ENCODE measurements around the gene TMEM238L. TPM values are rescaled to one million over a fixed set of nuclear protein-coding genes. Genes with fewer than 3 reads are reported as not detected.

The TMEM238L gene
- total RNA-seq, 1 donor from 2014 or later: not detected

- intact Hi-C loops (cut with micrococcal nuclease): no loop called here
Measured at GRCh38 chr17:10775740-10776356, 28.1 kb downstream of the TMEM238L start.

DNA sequence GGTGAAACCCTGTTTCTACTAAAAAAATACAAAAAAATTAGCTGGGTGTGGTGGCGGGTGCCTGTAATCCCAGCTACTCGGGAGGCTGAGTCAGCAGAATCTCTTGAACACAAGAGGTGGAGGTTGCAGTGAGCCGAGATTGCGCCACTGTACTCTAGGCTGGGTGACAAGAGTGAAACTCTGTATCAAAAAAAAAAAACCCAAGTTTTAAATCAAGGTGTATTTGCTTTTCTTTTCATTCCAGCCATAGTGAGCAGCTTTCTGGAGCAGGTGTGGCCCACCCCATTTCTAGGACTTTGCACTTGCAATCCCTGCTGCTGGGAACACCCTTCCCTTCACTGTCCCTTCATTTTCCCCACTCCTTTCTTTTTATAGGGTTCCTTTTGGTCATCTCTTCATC is 28.8 kb downstream of the TMEM238L start:
- intact Hi-C loops (cut with micrococcal nuclease): no loop called here

- intact Hi-C loops (cut with micrococcal nuclease): no loop called here
Measured at GRCh38 chr17:10773391-10773790, 30.5 kb downstream of the TMEM238L start.

GRCh38 chr17:10772425-10773380 is 31.2 kb downstream of the TMEM238L start:
- intact Hi-C loops (cut with micrococcal nuclease): loop anchor here (1.0 kb wide), 1 partner anchor 73 kb away; no protein-coding TSS in a partner anchor

- intact Hi-C loops (cut with micrococcal nuclease): no loop called here
Measured at GRCh38 chr17:10771148-10771547, 32.8 kb downstream of the TMEM238L start.

- intact Hi-C loops (cut with micrococcal nuclease): no loop called here
Measured at GRCh38 chr17:10769840-10770239, 34.1 kb downstream of the TMEM238L start.

GRCh38 chr17:10768750-10769251 is 35.1 kb downstream of the TMEM238L start:
- intact Hi-C loops (cut with micrococcal nuclease): no loop called here

DNA sequence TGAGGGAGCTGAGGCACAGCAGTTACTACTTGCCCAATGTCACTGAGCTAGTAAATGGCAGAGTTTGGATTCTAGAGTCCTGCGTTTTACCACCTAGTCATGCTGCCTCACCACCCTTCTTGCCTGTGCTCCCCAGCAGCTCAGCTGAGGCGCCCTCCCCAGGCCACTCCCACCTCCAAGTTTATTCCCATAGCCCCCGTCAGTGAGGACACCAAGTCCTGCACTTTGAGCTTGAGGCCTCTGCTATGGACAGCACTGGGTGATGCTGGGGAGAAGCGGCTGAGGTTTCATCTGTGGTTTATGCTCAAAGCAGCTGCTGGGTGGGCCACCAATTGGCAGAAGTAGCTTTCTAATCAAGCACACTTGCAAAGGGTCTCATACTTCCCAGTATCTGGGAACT is 36.7 kb downstream of the TMEM238L start:
- intact Hi-C loops (cut with micrococcal nuclease): no loop called here

GRCh38 chr17:10762037-10762436 is 41.9 kb downstream of the TMEM238L start:
- intact Hi-C loops (cut with micrococcal nuclease): no loop called here

GRCh38 chr17:10761281-10761680 is 42.6 kb downstream of the TMEM238L start:
- intact Hi-C loops (cut with micrococcal nuclease): no loop called here

- intact Hi-C loops (cut with micrococcal nuclease): no loop called here
Measured at GRCh38 chr17:10758062-10758461, 45.8 kb downstream of the TMEM238L start.

DNA sequence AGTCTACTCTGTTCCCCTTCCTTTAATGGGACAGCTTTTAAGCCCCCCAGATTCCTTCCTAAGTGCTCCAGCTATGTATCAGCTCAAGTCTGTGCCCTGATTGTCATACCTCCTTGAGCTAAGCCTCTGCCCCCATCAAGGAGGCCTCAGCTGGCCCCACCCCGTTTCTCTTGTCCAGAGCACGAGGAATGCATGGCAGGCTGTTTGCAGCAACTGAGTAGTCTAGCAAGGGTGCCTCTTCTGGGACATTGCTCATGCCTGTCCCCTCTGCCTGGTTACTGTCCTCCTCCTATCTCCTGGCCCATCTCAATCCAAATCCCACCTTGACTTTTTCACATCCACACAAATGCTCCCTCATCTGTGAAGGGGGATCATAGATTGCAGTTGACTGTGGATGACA is 46.3 kb downstream of the TMEM238L start:
- intact Hi-C loops (cut with micrococcal nuclease): no loop called here

DNA sequence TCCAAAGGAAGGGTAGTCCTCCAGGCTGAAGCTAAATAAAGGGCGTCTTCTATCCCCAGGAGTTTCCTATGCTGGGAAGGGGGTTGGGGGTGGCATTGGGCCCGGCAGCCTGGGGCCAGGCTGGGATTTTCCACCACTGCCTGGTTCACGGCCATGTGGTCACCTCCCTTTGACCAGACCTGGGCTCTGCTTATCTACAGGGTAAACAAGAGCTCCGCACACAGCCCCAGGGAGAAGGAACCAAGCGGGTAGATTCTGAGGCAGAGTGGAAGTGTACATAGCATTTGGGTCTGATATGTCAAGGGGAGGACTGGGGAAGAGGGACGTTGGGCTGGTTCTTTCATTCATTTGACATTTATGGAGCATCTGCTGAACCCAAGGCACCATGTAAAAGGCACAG is 46.8 kb downstream of the TMEM238L start:
- intact Hi-C loops (cut with micrococcal nuclease): no loop called here

DNA sequence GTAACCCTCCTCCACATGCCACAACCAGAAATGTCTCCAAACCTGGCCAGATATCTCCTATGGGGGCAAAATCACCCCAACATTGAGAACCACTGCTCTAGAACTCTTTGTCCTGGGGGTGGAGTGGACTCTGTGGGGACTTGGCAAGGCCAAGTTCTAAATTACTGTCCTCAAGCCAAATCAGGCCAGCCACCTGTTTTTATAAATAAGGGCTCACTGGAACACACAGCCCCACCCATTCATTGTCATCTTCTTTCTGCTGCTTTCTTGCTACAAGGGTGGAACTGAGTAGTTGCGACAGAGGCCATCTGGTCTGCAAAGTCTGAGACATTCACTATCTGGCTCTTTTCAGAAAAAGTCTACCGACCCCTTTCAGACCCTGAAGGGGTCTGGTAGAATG is 47.3 kb downstream of the TMEM238L start:
- intact Hi-C loops (cut with micrococcal nuclease): no loop called here

DNA sequence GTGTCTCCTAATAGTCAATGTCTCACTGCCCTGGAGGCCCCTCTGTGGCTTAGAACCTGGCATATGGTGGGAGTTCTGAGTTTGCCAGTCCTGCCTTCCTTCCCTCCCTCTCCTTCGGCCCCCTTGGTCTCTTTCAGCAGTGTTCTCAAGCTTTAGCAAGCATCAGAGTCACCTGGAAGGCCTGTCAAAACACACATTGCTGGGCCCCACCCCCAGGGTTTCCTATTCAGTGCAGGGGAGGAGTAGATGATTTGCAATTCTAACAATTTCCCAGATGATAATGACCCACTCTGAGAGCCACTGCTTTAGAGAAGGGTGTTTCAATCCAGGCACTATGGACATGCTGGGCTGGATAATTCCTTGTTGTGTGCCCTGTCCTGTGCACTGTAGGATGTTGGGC is 47.7 kb downstream of the TMEM238L start:
- intact Hi-C loops (cut with micrococcal nuclease): no loop called here

DNA sequence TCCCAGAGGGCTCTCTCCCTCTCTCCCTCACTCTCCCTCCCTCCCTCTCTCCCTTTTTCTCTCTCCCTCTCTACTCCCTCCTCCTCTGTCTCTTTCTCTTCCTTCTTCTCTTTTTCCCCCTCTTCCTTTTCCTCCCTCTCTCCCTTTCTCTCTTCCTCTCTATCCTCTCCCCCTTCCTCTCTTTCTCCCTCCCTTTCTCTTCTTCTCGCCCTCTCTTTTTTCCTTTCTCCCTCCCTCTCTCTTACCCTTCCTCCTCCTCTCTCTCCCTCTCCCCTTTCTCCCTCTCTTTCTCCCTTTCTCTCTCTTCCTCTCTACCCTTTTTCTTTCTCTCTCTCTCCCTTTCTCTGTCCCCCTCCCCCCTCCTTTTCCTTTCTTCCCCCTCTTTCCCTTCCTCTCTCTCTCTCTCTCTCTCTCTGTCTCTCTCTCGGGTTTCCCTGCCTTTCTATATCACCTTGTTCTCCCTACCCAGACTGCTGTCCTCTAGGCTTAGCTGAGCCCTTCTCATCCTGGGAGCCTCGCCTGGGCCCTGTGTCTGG is 48.2 kb downstream of the TMEM238L start:
- intact Hi-C loops (cut with micrococcal nuclease): no loop called here

DNA sequence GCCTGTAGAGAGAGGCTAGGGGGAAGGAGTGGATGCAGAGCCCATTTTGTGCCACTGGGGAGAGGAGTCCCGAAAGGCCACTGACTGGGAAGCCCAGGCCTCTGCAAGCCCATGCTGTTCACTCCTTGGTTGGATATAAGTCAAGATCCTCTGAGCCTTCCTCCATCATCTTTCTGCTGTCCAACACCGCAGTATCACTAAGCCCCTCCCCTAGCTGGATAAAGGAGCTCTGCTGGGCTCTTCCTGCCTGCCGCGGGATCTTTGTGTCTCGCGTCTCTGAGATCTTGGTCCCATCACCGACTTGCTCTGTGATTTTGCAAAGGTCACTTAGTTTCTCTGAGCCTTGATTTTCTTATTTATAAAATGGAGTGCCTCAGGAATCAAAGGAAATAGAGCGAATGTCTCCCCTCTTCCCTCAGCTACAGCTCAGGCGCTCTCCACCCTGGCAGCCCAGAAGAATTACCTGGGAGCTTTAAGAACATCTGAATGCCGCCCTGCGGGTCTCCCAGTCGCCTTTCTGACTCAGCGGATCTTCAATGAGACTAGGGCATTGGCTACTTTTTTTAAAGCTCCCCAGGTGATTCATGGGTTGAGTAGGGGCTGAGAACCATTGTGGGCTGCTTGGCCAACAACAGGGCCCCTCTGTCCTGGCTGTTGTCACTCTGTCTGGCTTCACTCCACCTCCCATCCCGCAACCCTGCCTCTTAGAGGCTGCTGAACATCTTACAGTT is 48.9 kb downstream of the TMEM238L start:
- intact Hi-C loops (cut with micrococcal nuclease): no loop called here

GRCh38 chr17:10754109-10754508 is 49.8 kb downstream of the TMEM238L start:
- intact Hi-C loops (cut with micrococcal nuclease): no loop called here

DNA sequence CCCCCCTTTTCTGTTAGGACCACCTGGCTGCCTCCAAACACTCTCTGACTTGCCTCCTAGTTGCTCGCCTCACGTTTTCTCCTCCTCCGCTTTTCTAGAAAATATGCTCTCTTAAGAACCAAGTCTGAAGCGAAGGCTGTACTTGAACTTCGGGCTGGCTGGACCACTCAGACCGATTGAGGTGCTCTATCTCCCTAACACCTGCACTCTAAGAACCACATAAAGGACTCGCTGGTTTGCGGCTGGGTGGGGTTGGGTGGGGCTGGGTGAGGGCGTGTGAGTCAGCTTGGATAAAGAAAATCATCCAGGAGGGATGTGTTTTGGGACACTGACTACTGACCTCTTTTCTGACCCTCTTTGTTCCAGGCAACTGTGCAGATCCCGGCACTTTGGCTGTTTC is 51.2 kb downstream of the TMEM238L start:
- intact Hi-C loops (cut with micrococcal nuclease): no loop called here

DNA sequence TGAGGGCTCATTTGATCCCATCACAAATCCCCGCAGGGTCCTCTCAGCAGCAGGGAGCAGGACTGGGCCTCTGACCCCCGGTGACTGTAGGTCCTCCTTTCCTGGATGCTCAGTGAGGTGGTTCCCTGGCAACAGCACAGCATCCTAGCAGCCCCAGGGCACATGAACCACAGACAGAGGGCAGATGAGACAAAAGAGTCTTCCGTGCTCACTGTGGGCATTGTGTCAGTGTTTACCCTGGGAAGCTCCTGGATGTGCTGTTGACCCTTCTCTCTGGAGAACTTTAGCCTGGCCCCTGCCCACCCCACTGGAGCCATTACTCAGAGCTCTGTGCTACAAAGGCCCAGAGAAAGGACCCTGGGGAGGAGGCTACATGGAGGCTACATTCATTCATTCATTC is 52.3 kb downstream of the TMEM238L start:
- intact Hi-C loops (cut with micrococcal nuclease): no loop called here

DNA sequence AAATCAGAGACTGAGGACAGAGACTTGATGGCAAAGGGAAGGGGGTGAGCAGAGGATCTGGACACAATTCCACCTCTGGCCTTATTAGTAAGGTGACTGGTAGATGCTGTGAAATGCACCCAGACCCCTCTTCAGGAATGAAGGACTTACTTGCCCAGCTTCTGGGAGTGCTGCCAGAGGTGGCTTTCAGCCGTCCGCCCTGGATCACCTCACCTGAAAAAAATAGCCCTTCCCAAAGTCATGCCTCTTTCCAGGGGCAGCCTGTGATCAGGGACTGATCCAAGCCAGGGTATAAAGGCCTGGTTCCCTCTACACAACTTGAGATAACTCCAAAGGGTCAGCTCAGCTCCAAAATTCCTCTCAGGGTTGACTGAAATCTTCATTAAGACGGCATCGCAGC is 53.7 kb downstream of the TMEM238L start:
- intact Hi-C loops (cut with micrococcal nuclease): no loop called here

All from T-helper 1 cell treated with Interleukin-12 subunit alpha and Interleukin-12 subunit beta and Interleukin-4 antibody, amounts not matched to agents 30 ng/mL and 1 ng/mL, for 36 hours (primary cell).